Measurements from ENCODE around the gene ST6GALNAC6. TPM values are rescaled to one million over a fixed set of nuclear protein-coding genes. Genes with fewer than 3 reads are reported as not detected.

Gene ST6GALNAC6
- total and polyA plus RNA-seq, 2 of the 8 experiments (the other 6 are each of a cell fraction or from before 2014, with no cell fraction given) = 43.7 to 64.4 TPM

- no peak for TF ChIP-seq SP2 (IDR thresholded peaks at IDR 0.05; ENCODE audit: low read length)
- TF ChIP-seq JUN (IDR thresholded peaks at IDR 0.05; ENCODE audit: low read depth, low read length) = no peak
- no peak for TF ChIP-seq TAF7 (optimal IDR thresholded peaks at IDR 0.05; ENCODE audit: borderline replicate concordance, low read depth, low read length)
- no peak for TF ChIP-seq NANOG (IDR thresholded peaks at IDR 0.05; ENCODE audit: insufficient read depth, low read depth, low read length, poor library complexity, severe bottlenecking)
- TF ChIP-seq POU5F1 (IDR thresholded peaks at IDR 0.05; ENCODE audit: low read depth, low read length) = no peak
- TF ChIP-seq TAF1 (IDR thresholded peaks at IDR 0.05; ENCODE audit: low read depth, low read length) = no peak
- no peak for TF ChIP-seq ASH2L (IDR thresholded peaks at IDR 0.05; ENCODE audit: low read length)
- no peak for TF ChIP-seq KDM1A (IDR thresholded peaks at IDR 0.05; ENCODE audit: borderline replicate concordance, low read length)
These were observed 21.3 kb downstream of the ST6GALNAC6 start (continued) for GRCh38 chr9:127878001-127878651.
